Measurements from ENCODE around the gene PTRH1. TPM values are rescaled to one million over a fixed set of nuclear protein-coding genes. Genes with fewer than 3 reads are reported as not detected.

Gene PTRH1
- total and polyA plus RNA-seq, 12 donors: 3.4 to 48.8 (median 24.3) TPM

GRCh38 chr9:127731938-127732337 is 16.5 kb upstream of the PTRH1 start:
- peaks cover 0 to 20% of the 10 kb centered on the region in 2 donors for H3K36me3 ChIP-seq (replicated peaks in 1 of 2)
- no peak overlapping the region for H3K4me3 ChIP-seq
- 72 to 89% (median 83%) methylated on average over 12 to 16 of the region's 16 CpGs for WGBS, 4 donors
- peaks cover 6 to 13% of the 10 kb centered on the region in 2 donors for H3K4me1 ChIP-seq (replicated peaks in 1 of 2)
- H3K9me3 ChIP-seq (replicated peaks in 1 of 3): no peaks in the 10 kb centered on the region
- TF ChIP-seq POLR2A (IDR thresholded peaks at IDR 0.05) (no peak), CTCF (IDR thresholded peaks at IDR 0.05) (no peak)
- intact Hi-C loops (cut with DNase I): loop anchor here (5.0 to 10.0 kb wide), 3 partner anchors 140 to 227 kb away; no protein-coding TSS in a partner anchor
- H3K27me3 ChIP-seq: no peaks in the 10 kb centered on the region
- H3K27ac ChIP-seq: no peak overlapping the region
- DNase-seq: no peak

GRCh38 chr9:127730799-127731410 is 15.4 kb upstream of the PTRH1 start:
- H3K27ac ChIP-seq: peak overlapping the region in 2 of 5 donors; percentile 18 to 54
- intact Hi-C loops (cut with DNase I): loop anchor here (5.0 to 10.0 kb wide), 3 partner anchors 139 to 226 kb away; no protein-coding TSS in a partner anchor
- no peaks in the 10 kb centered on the region for H3K9me3 ChIP-seq (replicated peaks in 1 of 3)
- no peaks in the 10 kb centered on the region for H3K27me3 ChIP-seq
- H3K4me1 ChIP-seq (replicated peaks in 1 of 2): peaks cover 6 to 13% of the 10 kb centered on the region in 2 donors
- H3K36me3 ChIP-seq (replicated peaks in 1 of 2): peaks cover 0 to 20% of the 10 kb centered on the region in 2 donors
- WGBS, 4 donors: 46 to 58% (median 50%) methylated on average over 3 to 9 of the region's 9 CpGs
- no peak overlapping the region for H3K4me3 ChIP-seq
- DNase-seq: peak in 3 of 7 donors; percentile 55 to 60 (median 57)
- TF ChIP-seq CTCF (IDR thresholded peaks at IDR 0.05) (no peak), POLR2A (IDR thresholded peaks at IDR 0.05) (no peak)

- WGBS, 4 donors: 90 to 95% (median 91%) methylated on average over 5 to 9 of the region's 9 CpGs
- Histone ChIP-seq H3K4me1 (replicated peaks in 1 of 2) (peaks cover 6 to 13% of the 10 kb centered on the region in 2 donors), H3K36me3 (replicated peaks in 1 of 2) (peaks cover 0 to 20% of the 10 kb centered on the region in 2 donors), H3K4me3 (no peak overlapping the region), H3K27ac (peak overlapping the region in 2 of 5 donors; percentile 18 to 54), H3K27me3 (no peaks in the 10 kb centered on the region), H3K9me3 (replicated peaks in 1 of 3) (no peaks in the 10 kb centered on the region)
- no peak for DNase-seq
- intact Hi-C loops (cut with DNase I): loop anchor here (5.0 to 10.0 kb wide), 3 partner anchors 138 to 225 kb away; no protein-coding TSS in a partner anchor
- TF ChIP-seq POLR2A (IDR thresholded peaks at IDR 0.05): no peak
- TF ChIP-seq CTCF (IDR thresholded peaks at IDR 0.05): no peak
These were observed 14.8 kb upstream of the PTRH1 start for GRCh38 chr9:127730262-127730661.

DNA sequence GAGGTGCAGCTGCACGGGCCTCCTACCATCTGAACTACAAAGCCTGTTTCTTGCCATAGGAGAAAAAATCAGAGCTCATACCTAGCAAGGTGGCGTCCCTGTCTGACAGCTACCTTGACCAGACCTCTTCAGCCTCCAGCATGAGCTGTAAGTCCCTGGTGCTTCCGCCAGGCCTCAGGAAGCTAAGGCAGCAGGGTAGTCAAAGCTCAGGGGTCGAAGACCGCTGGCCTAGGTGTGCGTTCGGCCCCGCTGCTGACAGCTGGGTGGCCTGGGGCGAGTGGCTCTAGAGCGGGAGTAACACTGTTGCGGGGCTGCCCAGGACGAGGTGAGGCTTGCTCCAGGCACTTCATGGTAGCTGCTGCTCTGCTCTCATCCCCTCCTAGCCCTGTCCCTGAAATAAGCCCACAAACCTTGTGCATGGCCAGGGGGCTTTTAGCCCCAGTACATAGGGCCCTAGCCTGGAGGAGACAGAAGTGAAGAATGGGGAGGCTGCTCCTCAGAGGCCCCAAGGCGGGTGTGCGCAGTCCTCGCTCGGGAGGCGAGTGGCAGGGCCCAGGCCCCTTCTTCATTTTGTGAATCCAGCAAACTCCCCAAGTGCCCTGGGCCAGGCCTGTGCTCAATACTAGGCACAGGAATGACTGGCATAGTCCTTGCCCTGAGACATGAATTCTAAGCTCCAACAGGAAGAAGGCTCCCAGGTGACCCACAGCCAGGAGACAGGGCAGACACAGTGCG is 14.2 kb upstream of the PTRH1 start:
- 89 to 93% (median 91%) methylated on average over 13 to 18 of the region's 18 CpGs for WGBS, 4 donors
- DNase-seq: no peak
- Histone ChIP-seq H3K27me3 (no peaks in the 10 kb centered on the region), H3K4me3 (no peak overlapping the region), H3K9me3 (replicated peaks in 1 of 3) (no peaks in the 10 kb centered on the region), H3K4me1 (replicated peaks in 1 of 2) (peaks cover 6 to 13% of the 10 kb centered on the region in 2 donors), H3K27ac (no peak overlapping the region), H3K36me3 (replicated peaks in 1 of 2) (peaks cover 0 to 20% of the 10 kb centered on the region in 2 donors)
- intact Hi-C loops (cut with DNase I): loop anchor here (5.0 to 10.0 kb wide), 3 partner anchors 137 to 225 kb away; no protein-coding TSS in a partner anchor
- TF ChIP-seq CTCF (IDR thresholded peaks at IDR 0.05) (no peak), POLR2A (IDR thresholded peaks at IDR 0.05) (no peak)

Measured in adrenal gland (tissue), 12 donors.